MM.1S (cell line): ENCODE results near the gene EIF6.
"Not testable (repeated sequence)": the region's sequence is repeated elsewhere in the genome, so short reads cannot be mapped to it uniquely, and the experiment has no call there.

Experiments
- DNase-seq: peaks from one replicate; pipeline ENCODE4 v3.0.0-alpha.2; 2015
- H2AFZ ChIP-seq: fragments of 300-600 bp; sonication (generic); 2 replicates; pipeline ENCODE4 v1.6.0; 2016; ENCODE audit warnings: antibody characterized with exemption, low read length
- H3F3A ChIP-seq: fragments of 300-600 bp; sonication (generic); 2 replicates; pipeline ENCODE4 v1.6.1; 2016; ENCODE audit warnings: mild to moderate bottlenecking, antibody characterized with exemption, low read length, moderate library complexity, mixed read lengths; ENCODE audit not compliant: insufficient read depth
- H3K27ac ChIP-seq: fragments of 300-600 bp; sonication (generic); 2 replicates; pipeline ENCODE4 v1.5.1; 2016; ENCODE audit warnings: mild to moderate bottlenecking, low read length
- H3K27me3 ChIP-seq: fragments of 300-600 bp; sonication (generic); replicated peaks from 2 replicates; pipeline ENCODE4 v1.6.0; 2016; ENCODE audit warnings: low read length; ENCODE audit not compliant: insufficient read depth
- H3K36me3 ChIP-seq: fragments of 300-600 bp; sonication (generic); replicated peaks from 2 replicates; pipeline ENCODE4 v1.6.1; 2016; ENCODE audit warnings: mild to moderate bottlenecking, low read length, mixed read lengths; ENCODE audit not compliant: insufficient read depth
- H3K4me1 ChIP-seq: fragments of 300-600 bp; sonication (generic); 2 replicates; pipeline ENCODE4 v1.6.1; 2016; ENCODE audit warnings: low read length, mixed read lengths
- H3K4me2 ChIP-seq: fragments of 300-600 bp; sonication (generic); 2 replicates; pipeline ENCODE4 v1.6.0; 2016; ENCODE audit warnings: low read depth, low read length
- H3K4me3 ChIP-seq: fragments of 300-600 bp; sonication (generic); 2 replicates; pipeline ENCODE4 v1.5.1; 2016; ENCODE audit warnings: low read length, mixed read lengths
- H3K79me2 ChIP-seq: fragments of 300-600 bp; sonication (generic); 2 replicates; pipeline ENCODE4 v1.6.1; 2016; ENCODE audit warnings: mixed run types, low read length, mixed read lengths
- H3K9ac ChIP-seq: fragments of 300-600 bp; sonication (generic); 2 replicates; pipeline ENCODE4 v1.6.1; 2016; ENCODE audit warnings: low read length, mixed read lengths
- H3K9me2 ChIP-seq: fragments of 300-600 bp; sonication (generic); replicated peaks from 2 replicates; pipeline ENCODE4 v1.6.1; 2016; ENCODE audit warnings: mild to moderate bottlenecking, low read length, mixed read lengths; ENCODE audit not compliant: insufficient read depth
- H3K9me3 ChIP-seq: fragments of 300-600 bp; sonication (generic); replicated peaks from 2 replicates; pipeline ENCODE4 v1.6.1; 2016; ENCODE audit warnings: mild to moderate bottlenecking, low read length, mixed read lengths; ENCODE audit not compliant: insufficient read depth
- H4K20me1 ChIP-seq: fragments of 300-600 bp; sonication (generic); 2 replicates; pipeline ENCODE4 v1.6.1; 2016; ENCODE audit warnings: mild to moderate bottlenecking, low read length, moderate library complexity, mixed read lengths; ENCODE audit not compliant: insufficient read depth
- CTCF ChIP-seq: fragments of 300-600 bp; sonication (generic); IDR thresholded peaks from 2 replicates; pipeline ENCODE4 v1.5.1; 2016; ENCODE audit warnings: antibody characterized with exemption, low read length, mixed read lengths
- EZH2 ChIP-seq: fragments of 300-600 bp; sonication (generic); optimal IDR thresholded peaks from 2 replicates; pipeline ENCODE3; 2017; ENCODE audit warnings: low read depth, mild to moderate bottlenecking, antibody characterized with exemption, low read length, mixed read lengths
- EZH2phosphoT487 ChIP-seq: fragments of 300-600 bp; sonication (generic); IDR thresholded peaks from 2 replicates; pipeline ENCODE4 v1.6.1; 2018; ENCODE audit warnings: antibody characterized with exemption, low read length

EIF6 gene

DNA sequence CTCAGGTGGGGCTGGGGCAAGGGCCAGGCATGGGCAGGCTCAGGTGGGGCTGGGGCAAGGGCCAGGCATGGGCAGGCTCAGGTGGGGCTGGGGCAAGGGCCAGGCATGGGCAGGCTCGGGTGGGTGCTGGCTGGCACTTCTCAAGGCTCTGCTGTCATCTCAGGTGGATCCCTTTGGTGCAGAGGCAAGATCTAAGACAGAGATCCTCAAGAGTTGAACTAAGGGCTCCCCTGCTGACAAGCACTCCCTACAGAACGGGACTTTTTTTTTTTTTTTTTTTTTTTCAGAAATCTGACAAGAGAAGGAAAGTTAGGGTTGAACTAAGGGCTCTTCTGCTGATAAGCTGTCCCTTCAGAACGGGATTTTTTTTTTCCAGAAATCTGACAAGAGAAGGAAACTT, 31.6 kb downstream of the EIF6 start:
- Histone ChIP-seq H3K9me3 (no peaks in the 10 kb centered on the region), H3K4me2 (no peak overlapping the region)

DNA sequence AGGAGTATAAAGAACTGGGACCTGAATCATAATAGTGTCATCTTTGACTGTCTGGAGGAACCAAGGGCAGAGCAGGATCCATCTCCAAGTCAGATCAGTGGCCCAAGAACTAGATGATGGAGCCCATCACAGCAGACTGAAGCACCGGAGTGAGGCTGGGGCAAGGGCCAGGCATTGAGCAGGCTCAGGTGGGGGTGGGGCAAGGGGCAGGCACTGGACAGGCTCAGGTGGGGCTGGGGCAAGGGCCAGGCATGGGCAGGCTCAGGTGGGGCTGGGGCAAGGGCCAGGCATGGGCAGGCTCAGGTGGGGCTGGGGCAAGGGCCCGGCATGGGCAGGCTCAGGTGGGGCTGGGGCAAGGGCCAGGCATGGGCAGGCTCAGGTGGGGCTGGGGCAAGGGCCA, 32.0 kb downstream of the EIF6 start:
- H4K20me1 ChIP-seq, H3K4me2 ChIP-seq, H3K4me1 ChIP-seq, H3K9ac ChIP-seq, H3K9me2 ChIP-seq, H3K36me3 ChIP-seq, DNase-seq, H3K27me3 ChIP-seq, H2AFZ ChIP-seq, H3K4me3 ChIP-seq, H3K79me2 ChIP-seq, H3F3A ChIP-seq, H3K9me3 ChIP-seq: not testable (repeated sequence)
- H3K27ac ChIP-seq, result peak overlapping the region; percentile 40; the same call in 1 of the 2 replicates

More for the DNA sequence above, 31.6 kb downstream of the EIF6 start:
- no peaks in the 10 kb centered on the region for H3K79me2 ChIP-seq
- H3K27ac ChIP-seq, result no peak overlapping the region
- no peak for DNase-seq
- TF ChIP-seq CTCF (no peak), EZH2 (no peak), EZH2phosphoT487 (no peak)
- H3F3A ChIP-seq, result no peaks in the 10 kb centered on the region
- no peak overlapping the region for H3K4me3 ChIP-seq
- H2AFZ ChIP-seq, result no peak overlapping the region
- H3K9ac ChIP-seq, result no peak overlapping the region
- H4K20me1 ChIP-seq, result no peaks in the 10 kb centered on the region
- no peaks in the 10 kb centered on the region for H3K27me3 ChIP-seq
- H3K4me1 ChIP-seq, result peaks cover 7% of the 10 kb centered on the region; the same call in 1 of the 2 replicates
- no peaks in the 10 kb centered on the region for H3K36me3 ChIP-seq
- H3K9me2 ChIP-seq, result no peaks in the 10 kb centered on the region

- Histone ChIP-seq H3K4me2 (no peak overlapping the region), H3K9me2 (no peaks in the 10 kb centered on the region)
Measured at GRCh38 chr20:35252037-35252461, 32.5 kb downstream of the EIF6 start.

More at GRCh38 chr20:35252037-35252461, 32.5 kb downstream of the EIF6 start:
- no peak overlapping the region for H2AFZ ChIP-seq
- no peaks in the 10 kb centered on the region for H3F3A ChIP-seq
- DNase-seq, result peak; percentile 9
- no peaks in the 10 kb centered on the region for H3K36me3 ChIP-seq
- TF ChIP-seq EZH2 (no peak), CTCF (no peak), EZH2phosphoT487 (no peak)
- H3K4me1 ChIP-seq, result peaks cover 7% of the 10 kb centered on the region; the same call in 1 of the 2 replicates
- no peaks in the 10 kb centered on the region for H3K27me3 ChIP-seq
- no peaks in the 10 kb centered on the region for H3K9me3 ChIP-seq
- H3K4me3 ChIP-seq, result no peak overlapping the region
- no peak overlapping the region for H3K9ac ChIP-seq
- no peaks in the 10 kb centered on the region for H3K79me2 ChIP-seq
- H3K27ac ChIP-seq, result peak overlapping the region; percentile 40; the same call in 1 of the 2 replicates
- no peaks in the 10 kb centered on the region for H4K20me1 ChIP-seq
